Cardiac septum (tissue), 1 donor: ENCODE data around the gene CCDC197. TPM values are rescaled to one million over a fixed set of nuclear protein-coding genes. Genes with fewer than 3 reads are reported as not detected.

Source experiments
- DNase-seq: peaks from one replicate; pipeline ENCODE4 v3.0.0-alpha.2; 2020; ENCODE audit warnings: low spot score
- intact Hi-C: fragments of 100-400 bp; cut with DNase I; formaldehyde crosslinking; loops from one replicate; pipeline ENCODE4 v1.14.0; 2022
- total RNA-seq: library from RNA; stranded (reverse); fragmentation: NEBNext Ultra II Directional; extraction: Animal tissue kit (Norgen Biotek cat#: 25700); gene quantifications from one replicate; pipeline ENCODE4 v1.2.1, GENCODE V29; 2021
- donor health status: DM: no; HTN: no; CAD: no.

CCDC197 gene
- total RNA-seq, 1 donor from 2014 or later, result 3.4 TPM

DNA sequence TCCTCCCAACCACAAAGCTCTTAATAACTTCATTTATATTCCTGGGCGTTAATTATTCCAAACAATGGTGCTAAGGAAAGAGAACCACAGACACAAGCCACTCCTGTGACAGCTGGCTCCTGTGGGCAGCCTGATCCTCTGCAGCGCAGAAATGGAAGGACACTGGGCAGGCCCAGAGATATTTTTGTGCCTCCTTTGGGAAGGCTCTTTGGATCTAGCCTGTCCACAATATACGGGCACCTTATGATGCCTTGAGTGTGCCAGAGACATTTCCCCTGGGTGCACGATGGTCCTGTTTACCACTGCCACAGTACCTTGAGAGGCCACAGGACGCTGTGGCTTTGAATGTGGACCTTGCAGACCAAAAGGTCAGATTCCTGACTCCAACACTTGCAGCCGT lies 22.8 kb upstream of the CCDC197 start:
- intact Hi-C loops, result no loop called here
- DNase-seq, result no peak

DNA sequence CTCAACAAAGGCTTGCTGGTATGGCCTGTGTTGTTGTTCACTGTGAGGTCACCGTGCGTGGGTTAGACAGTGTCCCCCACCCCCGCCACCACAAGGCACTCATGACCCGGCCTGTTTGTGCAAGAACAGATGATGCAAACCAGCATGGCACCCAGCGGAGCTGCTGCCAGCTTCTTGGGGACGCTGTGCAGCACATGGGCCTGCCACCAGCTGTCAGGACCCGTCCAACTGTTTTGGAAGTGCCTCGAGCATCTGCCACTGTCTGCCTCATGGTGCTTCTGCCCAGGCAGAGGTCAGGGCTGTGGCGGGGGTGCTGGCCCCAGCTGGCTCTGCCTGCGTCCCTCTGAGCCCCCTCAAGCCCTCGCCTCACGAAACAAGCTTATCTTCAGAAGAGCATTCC lies 22.3 kb upstream of the CCDC197 start:
- DNase-seq, result no peak
- intact Hi-C loops, result no loop called here

DNA sequence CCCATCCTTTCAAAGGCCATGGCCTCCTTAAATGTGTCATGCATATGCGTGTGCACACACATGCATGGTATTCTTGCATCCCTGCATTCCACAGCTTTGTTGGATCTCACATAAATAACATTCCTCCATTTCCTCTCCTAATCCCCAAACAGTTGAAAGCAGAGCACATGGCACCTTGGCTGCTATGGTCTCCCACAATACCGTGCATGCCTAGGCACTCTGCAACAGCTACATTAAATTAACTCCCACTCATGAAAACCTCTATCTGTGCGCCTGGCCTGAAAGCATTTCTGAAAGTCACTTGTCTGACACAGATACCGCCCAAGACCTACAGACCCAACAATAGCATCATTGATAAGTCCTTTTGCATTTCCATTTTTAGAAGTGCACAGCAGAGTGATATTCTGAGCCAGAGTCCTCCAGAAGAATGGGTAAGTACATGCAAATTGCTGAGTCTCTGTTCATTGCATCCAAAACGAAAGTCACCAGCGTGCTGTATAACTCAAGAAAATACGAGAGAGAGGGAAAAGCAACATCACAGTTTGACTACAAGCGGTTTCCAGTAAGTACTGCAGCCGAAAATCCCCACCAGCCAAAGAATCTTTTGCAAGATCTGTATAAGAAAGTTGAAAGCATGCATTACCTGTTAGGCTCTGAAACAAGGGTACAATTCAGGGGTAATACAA lies 21.2 kb upstream of the CCDC197 start:
- DNase-seq, result no peak
- intact Hi-C loops, result loop anchor here (2.0 kb wide), 1 partner anchor 19 kb away; no protein-coding TSS in a partner anchor

DNA sequence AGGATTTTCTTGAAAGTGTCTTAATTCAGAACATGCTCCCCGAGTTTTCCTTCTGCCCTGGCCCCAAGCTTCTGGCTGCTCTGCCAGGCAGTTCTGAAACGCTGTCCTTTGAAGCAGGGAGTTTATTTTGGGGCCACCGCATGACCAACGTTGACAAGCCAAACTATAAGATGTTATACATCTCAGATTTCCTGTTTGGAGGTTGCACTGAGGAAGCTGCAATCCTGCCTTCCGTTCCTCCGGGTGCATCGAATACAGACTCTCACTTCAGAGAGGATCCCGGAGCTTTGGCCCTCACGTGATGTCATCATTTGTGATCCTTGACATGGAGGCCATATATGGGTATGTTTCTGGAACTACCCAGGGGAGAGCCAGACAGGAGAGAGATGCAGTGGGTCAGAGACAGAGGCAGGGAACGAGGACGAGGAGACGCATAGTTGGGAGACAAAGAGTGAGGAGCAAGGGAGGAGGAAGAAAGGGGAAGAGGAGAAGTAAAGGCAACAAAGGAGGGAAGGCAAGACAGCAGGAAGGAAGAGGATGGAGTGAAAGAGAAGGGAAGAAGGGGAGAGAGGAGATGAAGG lies 20.5 kb upstream of the CCDC197 start, which contains the start of gene ASB2:
Gene ASB2 (minus strand): TSS at position 94 of the 581 bp plus-strand sequence. CDS start 12,031 bp downstream, outside the sequence.
- DNase-seq, result no peak
- intact Hi-C loops, result loop anchor here (2.0 kb wide), 1 partner anchor 20 kb away; no protein-coding TSS in a partner anchor

DNA sequence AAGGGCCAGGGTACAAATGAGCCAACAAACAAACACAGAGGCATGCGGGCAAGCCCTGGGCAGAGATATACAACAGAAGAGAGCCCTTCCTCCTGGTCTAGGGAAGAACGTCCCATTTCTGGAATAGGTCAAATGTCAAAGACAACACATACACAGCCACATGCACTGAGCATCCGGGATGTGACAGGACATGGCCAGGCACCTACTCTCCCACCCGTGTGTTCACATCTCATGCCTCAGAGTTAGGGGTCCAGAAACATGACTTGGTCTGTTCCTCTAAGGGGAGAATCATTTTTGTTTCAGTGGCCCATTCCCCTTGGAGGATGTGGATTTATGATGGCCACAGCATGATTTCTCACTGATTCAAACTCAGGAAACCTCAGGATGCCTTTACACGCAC lies 19.9 kb upstream of the CCDC197 start:
- no peak for DNase-seq
- intact Hi-C loops, result loop anchor here (2.0 kb wide), 1 partner anchor 20 kb away; no protein-coding TSS in a partner anchor

DNA sequence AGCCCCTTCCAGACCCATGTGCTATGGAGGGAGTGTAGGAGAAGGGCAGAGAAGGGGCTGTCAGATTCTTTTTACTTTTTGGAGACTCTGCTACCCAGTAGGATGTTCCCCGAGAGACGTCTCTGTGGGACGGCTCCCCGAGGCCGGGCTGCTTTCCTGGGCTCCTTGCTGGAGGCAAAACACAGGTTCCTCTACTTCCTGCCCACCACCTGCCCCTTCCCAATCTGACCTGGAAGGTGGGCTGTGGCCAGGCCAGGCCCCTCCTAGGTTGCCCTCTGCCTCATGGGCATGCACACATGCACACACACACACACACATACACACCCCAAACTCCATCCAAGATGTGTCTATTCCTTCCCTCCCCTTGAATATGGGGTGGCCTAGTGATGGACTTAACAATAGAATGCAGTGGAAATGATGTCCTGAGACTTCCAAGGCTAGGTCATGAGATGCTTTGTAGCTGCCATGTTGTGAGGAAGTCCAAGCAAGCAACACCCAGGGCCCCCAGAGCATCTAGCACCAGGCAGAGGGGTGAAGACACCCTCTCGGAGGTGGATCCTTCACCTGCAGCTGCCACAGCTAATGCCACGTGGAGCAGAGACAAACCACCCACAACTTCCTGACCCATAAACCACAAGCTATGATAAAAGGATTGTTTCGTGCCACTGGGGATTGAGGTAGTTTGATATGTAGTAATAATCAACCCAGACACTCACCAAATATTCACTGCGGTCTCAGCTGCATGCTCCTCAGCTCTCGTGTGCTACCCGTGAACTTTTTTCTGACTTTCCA lies 19.1 kb upstream of the CCDC197 start:
- intact Hi-C loops, result loop anchor here (2.0 kb wide), 1 partner anchor 21 kb away; no protein-coding TSS in a partner anchor
- DNase-seq, result no peak

DNA sequence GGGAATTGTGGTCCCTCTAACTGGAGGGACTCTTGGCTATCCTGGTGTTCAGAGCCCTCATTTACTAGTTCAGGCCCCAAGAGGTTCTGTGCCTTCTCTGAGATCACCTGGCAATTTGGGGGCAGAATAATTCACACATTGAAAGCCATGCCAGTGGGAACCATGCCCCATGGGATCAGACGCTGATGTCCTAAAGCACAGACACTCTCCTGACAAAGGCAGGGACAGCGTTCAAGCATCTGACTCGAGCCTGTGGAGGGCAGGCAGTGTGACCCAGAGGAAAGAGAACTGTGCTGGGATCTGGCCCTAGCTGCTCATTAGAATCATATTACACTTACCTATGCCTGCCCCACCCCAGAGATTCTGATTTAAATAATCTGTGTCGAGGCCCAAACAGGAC lies 18.4 kb upstream of the CCDC197 start:
- no peak for DNase-seq
- intact Hi-C loops, result no loop called here

DNA sequence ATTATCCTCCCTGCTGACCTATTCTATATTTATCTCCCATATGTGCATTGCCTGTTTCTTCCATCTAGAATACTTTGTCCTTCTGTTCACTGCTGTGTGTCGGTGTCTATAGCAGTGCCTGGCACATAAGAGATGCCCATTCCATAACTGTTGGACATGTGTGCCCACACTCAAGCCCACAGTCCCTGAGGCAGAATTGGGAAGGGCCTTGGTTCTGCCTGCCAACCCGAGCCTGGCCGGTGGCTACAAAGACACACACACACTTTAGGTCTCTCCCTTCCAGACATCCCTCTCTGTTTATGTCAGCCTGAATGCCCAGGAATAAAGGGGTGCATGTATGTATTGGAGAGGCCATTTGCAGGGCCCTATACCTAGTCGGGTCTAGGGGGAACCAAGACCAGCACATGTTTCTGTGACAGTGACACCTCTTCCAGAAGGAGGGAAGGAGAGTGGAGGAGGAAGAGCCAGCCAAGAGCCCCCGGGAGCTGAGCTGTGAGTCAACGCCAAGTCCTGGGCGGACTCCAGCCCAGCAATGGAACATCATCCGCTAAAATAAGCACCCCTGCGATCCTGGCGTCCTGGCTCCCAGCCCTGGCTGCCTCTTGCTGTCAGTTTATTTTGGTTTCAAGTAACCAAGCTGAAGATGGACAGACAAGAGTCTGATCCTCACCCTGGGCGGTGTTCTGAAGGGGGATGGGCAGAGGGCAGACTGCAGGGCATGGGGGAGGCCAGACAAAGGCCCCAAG lies 16.5 kb upstream of the CCDC197 start:
- intact Hi-C loops, result no loop called here
- DNase-seq, result peak; percentile 92

DNA sequence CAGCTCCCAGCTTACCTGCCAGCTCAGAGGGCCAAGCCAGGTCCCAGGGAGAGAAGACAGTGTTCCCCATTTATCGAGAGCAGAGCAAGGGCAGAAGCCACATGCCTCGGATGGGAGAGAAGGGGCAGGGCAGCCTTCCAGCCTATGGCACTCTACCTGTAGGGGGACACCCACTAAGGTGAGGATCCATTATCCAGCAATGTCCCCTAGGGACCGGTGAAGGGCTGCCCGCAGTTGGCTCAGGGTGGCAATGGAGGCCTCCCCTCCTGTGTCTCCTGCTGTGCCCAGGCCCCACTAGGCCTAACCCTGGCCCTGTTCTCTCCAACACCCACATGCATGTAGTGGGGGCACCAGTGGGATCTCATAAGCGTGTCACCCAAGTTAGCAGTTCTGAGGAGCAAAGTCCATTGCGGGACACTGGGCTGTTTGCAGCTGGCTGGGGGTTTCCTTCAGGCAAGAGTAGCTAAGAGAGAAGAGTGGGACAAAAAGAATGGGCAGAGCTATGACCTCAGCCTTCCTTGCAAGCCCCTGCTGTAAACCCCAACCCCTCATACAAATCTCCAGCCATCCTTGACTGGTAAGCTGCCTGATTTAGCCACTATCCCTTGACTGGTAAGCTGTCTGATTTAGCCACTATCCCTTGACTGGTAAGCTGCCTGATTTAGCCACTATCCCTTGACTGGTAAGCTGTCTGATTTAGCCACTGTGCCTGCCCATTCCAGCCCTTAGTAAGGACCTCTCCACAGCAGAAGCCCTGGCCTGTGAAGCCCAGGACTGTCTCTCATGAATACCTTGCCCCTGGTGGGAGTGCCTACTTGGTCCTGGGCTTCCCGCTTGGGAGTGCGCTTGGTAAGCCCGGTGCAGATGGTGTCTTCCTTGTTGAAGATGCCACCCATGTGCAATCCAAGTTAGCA lies 15.5 kb upstream of the CCDC197 start:
- DNase-seq, result no peak
- intact Hi-C loops, result no loop called here

DNA sequence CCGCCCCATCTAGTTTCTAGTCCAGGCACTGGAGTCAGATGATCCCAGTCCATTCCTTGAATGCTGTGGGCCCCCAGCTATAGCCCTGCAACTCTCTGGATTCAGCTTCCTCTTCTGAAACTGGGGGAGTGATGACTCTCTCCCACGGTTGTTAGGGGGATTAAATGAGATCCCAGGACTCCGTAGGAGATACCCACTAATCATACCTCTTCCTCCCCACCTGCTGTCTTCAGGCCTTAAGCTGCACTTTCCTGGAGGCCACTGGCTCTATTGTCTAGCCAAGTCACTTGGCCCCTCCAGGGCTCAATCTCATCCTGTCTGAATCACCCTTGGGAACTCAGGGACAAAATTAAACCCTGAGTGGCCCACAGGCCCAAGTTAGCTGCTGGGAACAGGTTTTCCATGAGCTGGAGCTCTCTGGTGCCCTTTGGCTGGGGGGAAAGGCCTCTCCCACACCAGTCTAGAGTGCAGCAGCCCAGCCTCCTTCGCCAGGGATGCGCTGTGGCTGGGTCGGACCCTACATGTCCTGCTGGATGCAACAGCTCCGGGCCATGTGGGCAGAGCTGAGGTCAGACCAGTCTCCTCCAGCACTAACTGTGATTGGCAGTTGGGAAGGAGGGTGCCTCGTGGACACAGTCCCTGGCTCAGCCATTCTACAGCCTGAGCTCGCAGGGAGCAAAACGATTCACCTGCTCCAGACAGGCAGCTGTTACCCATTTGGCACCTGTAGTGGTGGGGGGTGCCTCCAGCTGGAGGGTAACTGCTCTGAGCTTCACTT lies 14.7 kb upstream of the CCDC197 start:
- intact Hi-C loops, result no loop called here
- DNase-seq, result no peak

DNA sequence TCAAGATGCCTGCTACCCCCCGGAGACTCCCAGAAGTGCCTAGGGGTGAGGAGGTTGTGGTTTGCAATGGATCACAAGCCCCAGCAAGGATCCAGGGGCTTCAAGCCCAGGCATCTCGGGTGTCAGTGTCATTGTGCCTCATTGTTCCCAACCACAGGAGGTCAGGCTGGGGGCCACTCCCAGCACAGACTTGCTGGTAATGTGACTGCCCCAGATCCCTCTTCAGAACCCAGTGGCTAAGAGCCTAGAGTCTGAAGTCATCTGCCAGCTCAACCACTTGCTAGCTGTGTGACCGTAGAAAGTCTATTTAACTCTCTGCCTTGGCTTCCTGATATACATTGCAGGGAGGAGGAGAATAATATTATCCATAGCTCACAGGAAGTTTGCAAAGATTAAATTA lies 13.0 kb upstream of the CCDC197 start:
- intact Hi-C loops, result no loop called here
- DNase-seq, result no peak

DNA sequence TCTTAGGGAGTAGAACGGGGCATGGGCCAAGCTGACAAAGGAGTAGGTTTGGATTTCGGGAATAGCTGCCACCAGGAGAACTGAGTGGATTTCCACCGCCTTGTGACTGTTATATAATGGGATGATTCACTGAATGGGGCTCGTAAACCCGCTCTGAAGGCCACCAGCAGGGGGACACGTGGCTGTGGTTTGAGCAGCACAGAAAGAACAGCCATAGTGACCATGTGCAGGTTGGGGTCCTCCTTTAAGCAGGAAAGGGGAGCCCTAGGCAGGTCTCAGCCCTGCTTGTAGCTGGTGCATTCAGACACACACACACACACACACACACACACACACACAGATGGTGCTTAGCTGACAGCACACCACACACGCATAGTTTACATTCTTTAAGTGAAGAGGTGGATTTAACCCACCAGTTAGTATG lies 12.1 kb upstream of the CCDC197 start:
- intact Hi-C loops, result no loop called here
- no peak for DNase-seq

DNA sequence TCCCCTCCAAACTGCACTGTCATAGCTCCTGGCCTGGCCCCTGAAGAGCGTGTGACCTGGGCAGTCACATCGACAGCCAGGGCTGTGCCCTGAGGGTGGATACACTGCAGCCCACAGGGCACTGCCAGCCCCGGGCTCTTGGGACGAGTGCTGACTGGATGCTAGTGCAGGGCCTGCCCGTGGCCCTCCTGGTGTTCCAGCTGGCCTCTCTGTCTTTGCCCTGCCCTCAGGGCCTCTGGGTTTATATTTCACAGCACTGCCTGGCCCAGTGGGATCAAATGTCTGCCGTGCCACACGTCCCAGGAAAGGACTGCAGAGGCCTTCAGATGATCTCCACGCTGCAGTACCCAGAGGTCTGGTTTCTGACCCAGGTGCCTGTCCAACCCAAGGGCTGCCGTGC lies 10.1 kb upstream of the CCDC197 start:
- no peak for DNase-seq

DNA sequence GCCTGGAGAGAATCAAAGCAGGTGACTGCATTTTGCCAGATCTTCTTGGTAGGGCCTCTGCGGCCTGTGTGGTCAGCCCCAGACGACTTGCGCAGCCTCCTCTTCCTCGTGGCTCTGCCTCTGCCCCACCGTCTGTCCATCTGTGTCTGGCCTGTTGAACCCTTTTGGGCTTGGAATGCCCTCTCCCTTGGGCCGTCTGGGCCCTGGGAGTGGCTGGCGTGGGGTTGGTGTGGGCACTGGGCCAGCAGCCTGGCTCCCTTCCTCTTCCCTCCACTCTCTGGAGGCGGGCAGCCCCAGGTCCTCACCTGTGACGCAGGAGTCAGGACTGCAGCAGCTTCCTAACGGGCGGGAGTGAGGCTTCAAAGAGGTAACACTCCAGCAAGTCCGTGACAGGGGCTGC lies 9.7 kb upstream of the CCDC197 start:
- DNase-seq, result no peak
- intact Hi-C loops, result no loop called here

More for the DNA sequence above, 10.1 kb upstream of the CCDC197 start:
- intact Hi-C loops, result no loop called here

DNA sequence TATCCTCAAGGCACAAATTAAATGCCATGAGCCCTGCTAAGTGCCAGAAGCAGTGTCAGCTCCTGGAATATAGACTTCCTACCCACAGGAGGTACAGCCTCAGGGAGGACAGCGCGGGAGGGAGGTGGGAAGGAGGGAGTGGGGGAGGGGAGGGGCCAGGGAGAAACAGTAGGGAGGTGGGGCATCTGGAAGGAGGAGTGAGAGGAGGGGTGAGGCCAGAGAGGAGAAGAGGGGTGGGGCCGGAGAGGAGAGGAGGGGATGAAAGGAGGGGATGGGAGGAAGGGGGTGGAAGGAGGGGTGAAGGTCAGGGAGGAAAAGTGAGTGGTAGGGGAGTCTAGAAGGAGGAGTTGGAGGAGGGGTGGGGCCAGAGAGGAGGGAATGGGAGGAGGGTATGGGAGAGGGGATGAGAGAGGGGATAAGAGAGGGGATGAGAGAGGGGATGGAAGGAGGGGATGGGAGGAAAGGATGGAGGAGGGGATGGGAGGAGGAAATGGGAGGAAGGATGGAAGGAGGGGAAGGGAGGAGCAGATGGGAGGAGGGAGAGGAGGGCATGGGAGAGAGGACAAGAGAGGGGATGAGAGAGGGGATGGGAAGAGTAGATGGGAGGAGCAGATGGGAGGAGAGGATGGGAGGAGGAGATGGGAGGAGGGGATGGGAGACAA lies 9.2 kb upstream of the CCDC197 start:
- intact Hi-C loops, result no loop called here
- no peak for DNase-seq

DNA sequence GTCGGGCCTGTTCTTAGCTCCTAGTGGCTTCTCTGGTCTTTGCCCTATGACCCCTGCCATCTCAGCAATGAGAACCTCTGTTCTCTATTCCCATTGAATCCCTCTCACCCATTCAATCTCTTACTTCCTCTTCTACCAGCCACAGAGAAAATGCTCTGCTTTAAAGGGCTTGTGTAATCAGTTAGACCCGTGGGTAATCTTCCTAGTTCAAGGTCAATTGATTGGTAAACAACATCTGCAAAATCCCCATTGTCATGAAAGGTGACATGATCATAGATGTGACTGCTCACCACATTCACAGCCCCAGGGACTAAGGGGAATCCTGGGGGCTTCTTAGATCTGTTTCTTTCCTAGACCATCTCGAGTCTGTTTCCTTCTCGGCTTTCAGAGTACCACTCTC lies 7.2 kb upstream of the CCDC197 start:
- DNase-seq, result no peak
- intact Hi-C loops, result no loop called here

DNA sequence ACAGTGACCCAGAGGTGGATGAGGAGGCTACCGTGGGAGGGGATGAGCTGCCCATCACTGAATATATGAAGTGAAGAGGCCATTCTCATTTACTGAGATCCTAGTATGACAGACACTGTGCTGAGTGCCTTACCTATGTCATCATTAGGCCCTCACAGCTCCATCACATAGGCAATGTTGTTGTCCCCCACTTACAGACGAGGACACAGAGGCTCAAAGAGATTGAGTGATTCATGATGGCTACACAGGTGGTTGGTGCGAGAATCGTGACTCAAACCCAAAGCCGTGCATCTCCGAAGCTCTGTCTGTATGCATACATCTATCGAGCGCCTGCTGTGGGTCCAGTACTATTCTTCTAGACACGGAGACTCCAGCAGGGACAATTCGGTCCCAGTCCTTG lies 5.9 kb upstream of the CCDC197 start:
- intact Hi-C loops, result no loop called here
- DNase-seq, result no peak

DNA sequence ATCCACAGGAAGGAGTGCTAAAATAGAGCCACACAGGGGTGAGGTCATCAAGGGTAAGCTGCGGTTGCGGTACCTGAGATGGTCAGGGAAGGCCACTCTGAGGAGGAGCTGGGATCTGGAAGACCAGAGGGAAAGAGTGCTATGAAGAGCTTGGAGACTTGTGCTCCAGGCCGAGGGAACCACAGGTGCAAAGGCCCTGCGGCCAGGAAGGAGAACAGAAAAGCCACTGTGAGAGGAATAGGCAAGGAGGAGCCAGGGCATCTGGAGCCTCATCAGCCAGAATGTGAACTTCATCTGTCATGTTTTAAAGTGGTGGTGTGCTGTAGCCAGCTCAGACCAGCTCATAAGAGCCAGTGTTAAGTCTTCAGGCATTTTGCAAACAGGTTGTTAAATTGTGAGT lies 5.5 kb upstream of the CCDC197 start:
- DNase-seq, result no peak
- intact Hi-C loops, result no loop called here
